Nephron (organoid): Measurements from ENCODE around the gene MAT2A.

ENCODE experiments used
- H3K27ac Mint-ChIP-seq, 3 experiments: 2 replicates each; pipeline ENCODE4 v1.8.0; 2020; ENCODE audit warnings: mixed read lengths in 3 of 3, mild to moderate bottlenecking in 2 of 3, moderate library complexity in 1 of 3
- H3K27me3 Mint-ChIP-seq: 2 replicates; pipeline ENCODE4 v1.8.0; 2021; ENCODE audit warnings: low read depth, mild to moderate bottlenecking, moderate library complexity, mixed read lengths
- H3K36me3 Mint-ChIP-seq: 2 replicates; pipeline ENCODE4 v1.8.0; 2020; ENCODE audit warnings: low read depth, mixed read lengths
- H3K4me1 Mint-ChIP-seq: 2 replicates; pipeline ENCODE4 v1.8.0; 2020; ENCODE audit warnings: mixed read lengths
- H3K4me3 Mint-ChIP-seq, 3 experiments: 2 replicates each; pipeline ENCODE4 v1.8.0; 2020; ENCODE audit warnings: mild to moderate bottlenecking in 3 of 3, mixed read lengths in 3 of 3, moderate library complexity in 2 of 3
- H3K9me3 Mint-ChIP-seq: 2 replicates; pipeline ENCODE4 v1.8.0; 2020; ENCODE audit warnings: mixed read lengths
- CTCF ChIP-seq, 3 experiments: fragments of 200-600 bp; sonication (generic); IDR thresholded peaks; one replicate each; pipeline ENCODE4 v1.5.0; 2021; ENCODE audit warnings: antibody characterized with exemption in 3 of 3; ENCODE audit not compliant: unreplicated experiment in 3 of 3

MAT2A gene

GRCh38 chr2:85577063-85577385 lies 38.1 kb downstream of the MAT2A start:
- H3K27me3 Mint-ChIP-seq: no peaks in the 10 kb centered on the region
- H3K27ac Mint-ChIP-seq: peak overlapping the region; percentile 98 to 99 (median 98)
- peak overlapping the region; percentile 68 to 83 (median 76) for H3K4me3 Mint-ChIP-seq
- peaks cover 44% of the 10 kb centered on the region for H3K4me1 Mint-ChIP-seq
- no peaks in the 10 kb centered on the region for H3K9me3 Mint-ChIP-seq
- H3K36me3 Mint-ChIP-seq: peaks cover 5% of the 10 kb centered on the region
- no peak for TF ChIP-seq CTCF (IDR thresholded peaks at IDR 0.05; ENCODE audit: unreplicated experiment in 3 of 3)

GRCh38 chr2:85577386-85578242 lies 38.6 kb downstream of the MAT2A start, which contains the start of gene VAMP8:
VAMP8 (plus strand) TSS chr2:85577586; CDS start chr2:85577647, 61 bp downstream.
- peaks cover 5% of the 10 kb centered on the region for H3K36me3 Mint-ChIP-seq
- peak within 1 kb of the TSS; percentile 68 to 83 (median 76) for H3K4me3 Mint-ChIP-seq
- H3K9me3 Mint-ChIP-seq: no peaks in the 10 kb centered on the region
- TF ChIP-seq CTCF (IDR thresholded peaks at IDR 0.05; ENCODE audit: unreplicated experiment in 3 of 3): no peak
- H3K27ac Mint-ChIP-seq: peak within 1 kb of the TSS; percentile 98 to 99 (median 98)
- no peaks in the 10 kb centered on the region for H3K27me3 Mint-ChIP-seq
- peaks cover 44% of the 10 kb centered on the region for H3K4me1 Mint-ChIP-seq

- no peaks in the 10 kb centered on the region for H3K27me3 Mint-ChIP-seq
- TF ChIP-seq CTCF (IDR thresholded peaks at IDR 0.05; ENCODE audit: unreplicated experiment in 3 of 3): no peak
- peak overlapping the region; percentile 98 to 99 (median 98) for H3K27ac Mint-ChIP-seq
- no peaks in the 10 kb centered on the region for H3K9me3 Mint-ChIP-seq
- H3K36me3 Mint-ChIP-seq: peaks cover 5% of the 10 kb centered on the region
- peak overlapping the region; percentile 68 to 83 (median 76) for H3K4me3 Mint-ChIP-seq
- peaks cover 44% of the 10 kb centered on the region for H3K4me1 Mint-ChIP-seq
These were observed 39.5 kb downstream of the MAT2A start for GRCh38 chr2:85578243-85579180.

- Mint-ChIP-seq H3K9me3 (no peaks in the 10 kb centered on the region), H3K4me3 (peak overlapping the region; percentile 68 to 83 (median 76)), H3K27ac (peak overlapping the region; percentile 98 to 99 (median 98)), H3K27me3 (no peaks in the 10 kb centered on the region), H3K36me3 (peaks cover 5% of the 10 kb centered on the region), H3K4me1 (peaks cover 44% of the 10 kb centered on the region)
- TF ChIP-seq CTCF (IDR thresholded peaks at IDR 0.05; ENCODE audit: unreplicated experiment in 3 of 3): no peak
These were observed 40.4 kb downstream of the MAT2A start for GRCh38 chr2:85579266-85579935.

- Mint-ChIP-seq H3K27ac (peak overlapping the region; percentile 63 to 99 (median 98)), H3K27me3 (no peaks in the 10 kb centered on the region), H3K9me3 (no peaks in the 10 kb centered on the region), H3K4me3 (peak overlapping the region in 2 of 3 experiments; percentile 36 to 56), H3K4me1 (peaks cover 48% of the 10 kb centered on the region), H3K36me3 (peaks cover 5% of the 10 kb centered on the region)
- TF ChIP-seq CTCF (IDR thresholded peaks at IDR 0.05; ENCODE audit: unreplicated experiment in 3 of 3): no peak
These were observed 41.2 kb downstream of the MAT2A start for GRCh38 chr2:85580206-85580605.
